Gastroesophageal sphincter (tissue), 4 donors: ENCODE measurements around the gene DMD. TPM values are rescaled to one million over a fixed set of nuclear protein-coding genes. Genes with fewer than 3 reads are reported as not detected.

ENCODE experiments used
- ATAC-seq: fragments of 150-250 bp; one replicate; pipeline ENCODE4 v1.9.1; 2016; ENCODE audit warnings: mild to moderate bottlenecking, moderate library complexity
- H3K27ac ChIP-seq, 4 donors: fragments of 200-600 bp; sonication (generic) in 3 of 4; 1 replicate in 3 of 4; 2 replicates in 1 of 4; pipeline ENCODE4 v1.5.1; 2016 to 2019
- H3K27me3 ChIP-seq: fragments of 200-600 bp; sonication (generic); one replicate; pipeline ENCODE4 v1.5.1; 2019
- H3K36me3 ChIP-seq, 2 donors: fragments of 200-600 bp; sonication (generic); one replicate each; pipeline ENCODE4 v1.5.1; 2019; ENCODE audit warnings: control low read depth in 1 of 2
- H3K4me1 ChIP-seq, 3 donors: fragments of 200-600 bp; sonication (generic); 1 replicate in 2 of 3; 2 replicates in 1 of 3; pipeline ENCODE4 v1.5.1; 2016 to 2019; ENCODE audit warnings: control low read depth in 2 of 3
- H3K4me3 ChIP-seq, 2 donors: fragments of 200-600 bp; sonication (generic); one replicate each; pipeline ENCODE4 v1.5.1; 2019; ENCODE audit warnings: mild to moderate bottlenecking in 1 of 2, moderate library complexity in 1 of 2
- H3K9me3 ChIP-seq, 3 donors: fragments of 200-600 bp; sonication (generic); one replicate each; pipeline ENCODE4 v1.5.1; 2017 to 2019; ENCODE audit warnings: control low read depth in 2 of 3
- EP300 ChIP-seq: sonication (generic); formaldehyde crosslinking; IDR thresholded peaks from one replicate; pipeline ENCODE4 v1.6.1; 2017; ENCODE audit warnings: antibody characterized with exemption, mild to moderate bottlenecking
- POLR2A ChIP-seq, 2 donors: fragments of 450-650 bp; IDR thresholded peaks; one replicate each; pipeline ENCODE4 v1.6.1; 2017; ENCODE audit warnings: antibody characterized with exemption in 2 of 2, mild to moderate bottlenecking in 2 of 2, moderate library complexity in 1 of 2
- POLR2AphosphoS5 ChIP-seq: sonication (generic); formaldehyde crosslinking; IDR thresholded peaks from one replicate; pipeline ENCODE4 v1.6.1; 2017; ENCODE audit warnings: antibody characterized with exemption
- WGBS, 2 donors: methylation state at CpG; one replicate each; pipeline ENCODE4 v1.1.5; 2018; ENCODE audit warnings: low coverage in 1 of 2; 5-methylcytosine and 5-hydroxymethylcytosine counted together
- total RNA-seq, 4 donors: library from RNA; depleted of rRNA; stranded (reverse); fragments of >200 nt; gene quantifications; one replicate each; pipeline ENCODE4 v1.1.0, GENCODE V29; 2016
- TF ChIP-seq, protein P1 (sequence below), 4 experiments: fragments of 200-600 bp in 2 of 4; fragments of 450-650 bp in 2 of 4; sonication (generic) in 1 of 4; IDR thresholded peaks; one replicate each; pipeline ENCODE4 v1.5.1; 2017 to 2019; ENCODE audit warnings: antibody characterized with exemption in 4 of 4, mild to moderate bottlenecking in 2 of 4, moderate library complexity in 2 of 4

DMD gene
- total RNA-seq, 4 donors from 2014 or later, result 111 to 225 (median 183) TPM

DNA sequence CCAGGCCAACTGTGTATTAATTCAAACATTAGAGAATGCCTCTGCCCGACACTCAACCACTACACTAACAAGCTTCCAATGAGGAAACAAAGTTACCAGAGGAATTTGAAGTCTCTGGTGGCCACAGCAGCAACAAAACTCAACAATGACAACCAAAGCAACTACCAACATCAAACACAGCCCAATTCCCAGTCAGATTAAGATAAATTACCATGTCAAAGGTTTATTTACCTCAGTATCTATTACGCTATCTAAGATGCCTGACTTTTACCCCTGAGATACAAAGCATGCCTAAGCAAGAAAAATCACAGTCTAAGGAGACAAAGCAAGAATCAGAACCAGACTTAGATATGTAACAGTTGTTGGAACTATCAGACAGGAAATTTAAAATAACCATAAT lies 1909.4 kb downstream of the DMD start:
- TF ChIP-seq, protein P1, sequence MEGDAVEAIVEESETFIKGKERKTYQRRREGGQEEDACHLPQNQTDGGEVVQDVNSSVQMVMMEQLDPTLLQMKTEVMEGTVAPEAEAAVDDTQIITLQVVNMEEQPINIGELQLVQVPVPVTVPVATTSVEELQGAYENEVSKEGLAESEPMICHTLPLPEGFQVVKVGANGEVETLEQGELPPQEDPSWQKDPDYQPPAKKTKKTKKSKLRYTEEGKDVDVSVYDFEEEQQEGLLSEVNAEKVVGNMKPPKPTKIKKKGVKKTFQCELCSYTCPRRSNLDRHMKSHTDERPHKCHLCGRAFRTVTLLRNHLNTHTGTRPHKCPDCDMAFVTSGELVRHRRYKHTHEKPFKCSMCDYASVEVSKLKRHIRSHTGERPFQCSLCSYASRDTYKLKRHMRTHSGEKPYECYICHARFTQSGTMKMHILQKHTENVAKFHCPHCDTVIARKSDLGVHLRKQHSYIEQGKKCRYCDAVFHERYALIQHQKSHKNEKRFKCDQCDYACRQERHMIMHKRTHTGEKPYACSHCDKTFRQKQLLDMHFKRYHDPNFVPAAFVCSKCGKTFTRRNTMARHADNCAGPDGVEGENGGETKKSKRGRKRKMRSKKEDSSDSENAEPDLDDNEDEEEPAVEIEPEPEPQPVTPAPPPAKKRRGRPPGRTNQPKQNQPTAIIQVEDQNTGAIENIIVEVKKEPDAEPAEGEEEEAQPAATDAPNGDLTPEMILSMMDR (IDR thresholded peaks at IDR 0.05), result no peak
- TF ChIP-seq POLR2AphosphoS5 (no peak), POLR2A (IDR thresholded peaks at IDR 0.05) (no peak), EP300 (no peak)
- Histone ChIP-seq H3K4me3 (no peak overlapping the region), H3K36me3 (no peaks in the 10 kb centered on the region), H3K27me3 (no peaks in the 10 kb centered on the region), H3K27ac (no peak overlapping the region), H3K9me3 (no peaks in the 10 kb centered on the region), H3K4me1 (no peaks in the 10 kb centered on the region)
- ATAC-seq, result no peak
- WGBS, 2 donors, result 79 to 100% methylated on average over 2 of the region's 2 CpGs

DNA sequence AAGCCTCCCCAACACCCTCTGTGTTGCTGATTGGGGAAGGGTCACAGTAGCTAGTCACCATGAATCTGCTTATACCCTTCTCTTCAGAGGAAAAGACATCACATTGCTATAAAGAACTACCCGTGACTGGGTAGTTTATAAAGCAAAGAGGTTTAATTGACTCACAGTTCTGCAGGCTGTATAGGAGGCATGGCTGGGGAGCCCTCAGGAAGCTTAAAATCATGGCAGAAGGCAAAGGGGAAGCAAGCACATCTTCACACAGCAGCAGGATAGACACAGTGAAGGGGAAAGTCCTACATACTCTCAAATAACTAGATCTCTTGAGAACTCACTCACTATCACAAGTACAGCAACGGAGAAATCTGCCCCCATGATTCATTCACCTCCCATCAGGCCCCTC lies 1910.1 kb downstream of the DMD start:
- Histone ChIP-seq H3K4me1 (no peaks in the 10 kb centered on the region), H3K4me3 (no peak overlapping the region), H3K9me3 (no peaks in the 10 kb centered on the region), H3K27me3 (no peaks in the 10 kb centered on the region), H3K27ac (no peak overlapping the region), H3K36me3 (no peaks in the 10 kb centered on the region)
- no peak for ATAC-seq
- 56% methylated on average over 1 of the region's 2 CpGs; no CpG with 5 or more reads in 1 of the 2 donors for WGBS, 2 donors
- TF ChIP-seq POLR2AphosphoS5, result no peak
- TF ChIP-seq, protein P1 (IDR thresholded peaks at IDR 0.05), result no peak
- no peak for TF ChIP-seq POLR2A (IDR thresholded peaks at IDR 0.05)

DNA sequence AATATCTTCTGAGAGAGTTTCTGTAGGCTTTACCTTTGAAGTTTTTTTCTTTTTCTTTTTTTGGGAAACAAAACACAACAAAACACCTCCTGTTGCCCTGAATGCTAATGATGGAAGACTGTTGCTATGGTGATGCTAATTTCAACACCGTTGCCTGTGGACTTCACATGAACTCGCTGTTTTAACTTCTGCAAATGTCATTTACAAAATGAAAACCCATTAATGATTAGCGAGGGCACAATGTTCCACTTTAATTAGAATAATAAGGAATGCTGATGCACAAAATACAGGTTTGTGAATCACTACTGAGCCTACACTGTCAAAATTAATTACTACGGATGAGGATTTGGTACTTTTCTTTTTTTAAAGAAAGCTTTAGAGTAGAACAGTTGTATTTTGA lies 1912.4 kb downstream of the DMD start:
- no peak overlapping the region for H3K27ac ChIP-seq
- WGBS, 2 donors, result 57 to 61% methylated on average over 4 of the region's 4 CpGs
- H3K36me3 ChIP-seq, result no peaks in the 10 kb centered on the region
- H3K4me1 ChIP-seq, result no peaks in the 10 kb centered on the region
- H3K9me3 ChIP-seq, result no peaks in the 10 kb centered on the region
- no peaks in the 10 kb centered on the region for H3K27me3 ChIP-seq
- TF ChIP-seq POLR2AphosphoS5 (no peak), POLR2A (IDR thresholded peaks at IDR 0.05) (no peak), EP300 (no peak)
- TF ChIP-seq, protein P1 (IDR thresholded peaks at IDR 0.05), result no peak
- no peak for ATAC-seq
- no peak overlapping the region for H3K4me3 ChIP-seq

DNA sequence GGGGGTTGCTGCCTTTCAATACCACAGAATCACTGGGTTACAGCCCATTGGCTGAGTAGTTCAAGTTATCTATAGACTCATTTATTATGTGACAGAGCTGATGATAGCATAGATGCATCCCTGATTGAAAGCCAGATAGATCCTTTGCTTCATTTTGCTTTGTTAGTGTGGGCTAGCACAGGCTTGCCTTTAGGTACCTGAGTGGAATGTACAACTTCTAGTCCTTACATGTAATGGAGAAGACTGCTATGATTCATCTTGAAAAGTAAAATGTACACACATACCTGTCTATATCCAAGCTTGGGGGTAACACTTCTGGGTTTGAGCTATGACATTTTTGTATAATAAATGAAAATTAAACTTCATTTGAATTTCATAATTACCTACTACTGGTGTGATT lies 1913.5 kb downstream of the DMD start:
- Histone ChIP-seq H3K27me3 (no peaks in the 10 kb centered on the region), H3K4me1 (no peaks in the 10 kb centered on the region), H3K27ac (no peak overlapping the region), H3K9me3 (no peaks in the 10 kb centered on the region), H3K36me3 (no peaks in the 10 kb centered on the region), H3K4me3 (no peak overlapping the region)
- TF ChIP-seq POLR2A (IDR thresholded peaks at IDR 0.05), result no peak
- no peak for TF ChIP-seq POLR2AphosphoS5
- TF ChIP-seq, protein P1 (IDR thresholded peaks at IDR 0.05), result no peak
- no peak for TF ChIP-seq EP300
- ATAC-seq, result no peak

DNA sequence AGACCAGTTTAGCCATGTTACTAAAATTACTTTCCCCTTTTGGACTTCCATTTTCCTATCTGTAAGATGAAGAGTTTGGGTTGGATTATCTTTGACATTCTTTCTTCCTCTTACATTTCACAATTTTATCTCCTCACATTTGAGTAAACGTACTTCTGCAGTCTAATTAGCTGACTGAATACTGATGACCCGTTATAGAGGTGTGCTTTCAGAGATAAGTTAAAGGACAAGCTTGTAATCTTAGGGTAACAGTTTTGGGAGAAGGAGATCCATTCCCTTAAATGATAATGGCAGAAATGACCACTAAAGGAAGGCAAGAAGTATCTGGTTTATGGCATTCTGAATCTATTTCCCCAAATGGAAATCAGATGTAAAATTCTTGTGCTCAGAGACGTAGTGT lies 1916.9 kb downstream of the DMD start:
- Histone ChIP-seq H3K4me3 (no peak overlapping the region), H3K4me1 (no peaks in the 10 kb centered on the region), H3K27me3 (no peaks in the 10 kb centered on the region), H3K27ac (no peak overlapping the region), H3K36me3 (no peaks in the 10 kb centered on the region), H3K9me3 (no peaks in the 10 kb centered on the region)
- 60 to 69% methylated on average over 1 to 2 of the region's 3 CpGs for WGBS, 2 donors
- TF ChIP-seq, protein P1 (IDR thresholded peaks at IDR 0.05), result no peak
- TF ChIP-seq POLR2A (IDR thresholded peaks at IDR 0.05), result no peak
- no peak for TF ChIP-seq EP300
- TF ChIP-seq POLR2AphosphoS5, result no peak
- ATAC-seq, result no peak
